HL-60 (cell line): ENCODE data around the gene TTI1.

Source experiments
- GABPA ChIP-seq: IDR thresholded peaks from 2 replicates; pipeline ENCODE4 v1.6.1; 2012; ENCODE audit warnings: low read depth
- TF ChIP-seq, protein P1 (sequence below): IDR thresholded peaks from one replicate; pipeline ENCODE4 v1.5.1; 2011; ENCODE audit warnings: low read length, control low read depth, inconsistent platforms; ENCODE audit not compliant: insufficient read depth

- TF ChIP-seq, protein P1, sequence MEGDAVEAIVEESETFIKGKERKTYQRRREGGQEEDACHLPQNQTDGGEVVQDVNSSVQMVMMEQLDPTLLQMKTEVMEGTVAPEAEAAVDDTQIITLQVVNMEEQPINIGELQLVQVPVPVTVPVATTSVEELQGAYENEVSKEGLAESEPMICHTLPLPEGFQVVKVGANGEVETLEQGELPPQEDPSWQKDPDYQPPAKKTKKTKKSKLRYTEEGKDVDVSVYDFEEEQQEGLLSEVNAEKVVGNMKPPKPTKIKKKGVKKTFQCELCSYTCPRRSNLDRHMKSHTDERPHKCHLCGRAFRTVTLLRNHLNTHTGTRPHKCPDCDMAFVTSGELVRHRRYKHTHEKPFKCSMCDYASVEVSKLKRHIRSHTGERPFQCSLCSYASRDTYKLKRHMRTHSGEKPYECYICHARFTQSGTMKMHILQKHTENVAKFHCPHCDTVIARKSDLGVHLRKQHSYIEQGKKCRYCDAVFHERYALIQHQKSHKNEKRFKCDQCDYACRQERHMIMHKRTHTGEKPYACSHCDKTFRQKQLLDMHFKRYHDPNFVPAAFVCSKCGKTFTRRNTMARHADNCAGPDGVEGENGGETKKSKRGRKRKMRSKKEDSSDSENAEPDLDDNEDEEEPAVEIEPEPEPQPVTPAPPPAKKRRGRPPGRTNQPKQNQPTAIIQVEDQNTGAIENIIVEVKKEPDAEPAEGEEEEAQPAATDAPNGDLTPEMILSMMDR: no peak
- TF ChIP-seq GABPA: no peak
Observed at GRCh38 chr20:37938181-37938750, 95.0 kb downstream of the TTI1 start.
